Activated naive CD4-positive, alpha-beta T cell treated with anti-CD3 and anti-CD28 coated beads, Interleukin-2, amount 10 ng/mL, durations not matched to agents 7 days and 5 days (primary cell): ENCODE data around the gene LHX5.
A peak's percentile ranks its signal among the peaks of the same experiment; 100 is the strongest.

Source experiments
- CTCF ChIA-PET: fragments of 350-600 bp; sonication (Branson Sonifier 250); formaldehyde crosslinking; loops from one replicate; lab custom pipeline; 2021; ENCODE audit warnings: antibody characterized with exemption; lab: Charles Lee
- DNase-seq: peaks from one replicate; pipeline ENCODE4 v3.0.0-alpha.2; 2020
- H3K27ac Mint-ChIP-seq: one replicate; pipeline ENCODE4 v1.8.0; 2021; ENCODE audit warnings: mild to moderate bottlenecking, moderate library complexity, mixed read lengths
- H3K27me3 Mint-ChIP-seq: one replicate; pipeline ENCODE4 v1.8.0; 2021; ENCODE audit warnings: mild to moderate bottlenecking, mixed read lengths
- H3K36me3 Mint-ChIP-seq: one replicate; pipeline ENCODE4 v1.8.0; 2021; ENCODE audit warnings: mixed read lengths
- H3K4me1 Mint-ChIP-seq: one replicate; pipeline ENCODE4 v1.8.0; 2021; ENCODE audit warnings: mixed read lengths
- H3K4me3 Mint-ChIP-seq: one replicate; pipeline ENCODE4 v1.8.0; 2021; ENCODE audit warnings: mild to moderate bottlenecking, moderate library complexity, mixed read lengths
- H3K9me3 Mint-ChIP-seq: one replicate; pipeline ENCODE4 v1.8.0; 2021; ENCODE audit warnings: mixed read lengths

LHX5 gene

DNA sequence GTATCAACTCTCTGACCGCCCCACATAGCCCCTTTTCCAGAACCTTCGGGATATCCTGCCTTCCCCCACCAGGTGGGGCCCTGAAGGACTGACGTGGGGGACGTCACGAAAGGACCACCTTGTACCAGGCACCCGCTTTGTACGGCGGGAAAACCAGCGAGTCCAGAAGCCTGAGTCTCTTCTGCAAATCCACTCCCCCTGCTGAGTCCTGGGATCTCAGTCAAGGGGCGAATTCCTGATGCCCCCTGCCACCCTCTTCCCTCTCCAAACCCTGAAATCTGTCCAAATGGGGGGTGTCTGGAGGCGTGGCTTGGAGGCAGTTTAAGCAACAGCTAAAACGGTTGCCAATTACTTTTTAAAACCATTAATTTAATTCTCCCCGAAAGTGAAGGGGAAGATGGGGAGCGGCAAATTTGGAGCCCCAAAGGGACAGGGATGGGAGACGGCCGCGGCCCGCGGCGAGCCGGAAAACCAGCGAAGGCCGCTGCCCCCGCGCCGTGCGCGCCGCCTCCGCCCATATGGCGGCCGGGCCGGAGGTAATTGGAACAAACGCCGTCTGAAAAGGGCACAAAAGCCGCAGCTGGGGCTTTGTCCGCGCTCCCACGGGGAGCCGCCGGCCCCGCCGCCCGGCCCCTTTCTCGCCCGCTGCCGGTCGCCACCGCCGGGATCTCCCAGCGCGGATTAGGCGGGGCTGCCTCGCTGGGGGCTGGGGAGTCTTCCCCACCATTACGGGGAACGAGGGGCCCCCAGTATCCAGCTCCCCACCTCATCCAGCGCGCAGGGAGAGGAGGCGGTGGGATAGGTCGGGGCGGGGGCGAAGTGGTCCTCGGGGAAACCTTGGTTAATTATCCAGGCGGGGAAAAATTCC is 6.6 kb downstream of the LHX5 start:
- Mint-ChIP-seq H3K36me3 (peaks cover 3% of the 10 kb centered on the region), H3K27me3 (peaks cover 100% of the 10 kb centered on the region), H3K9me3 (no peaks in the 10 kb centered on the region), H3K4me1 (peaks cover 28% of the 10 kb centered on the region), H3K4me3 (no peak overlapping the region), H3K27ac (no peak overlapping the region)
- no peak for DNase-seq
- CTCF ChIA-PET: no interaction called here

DNA sequence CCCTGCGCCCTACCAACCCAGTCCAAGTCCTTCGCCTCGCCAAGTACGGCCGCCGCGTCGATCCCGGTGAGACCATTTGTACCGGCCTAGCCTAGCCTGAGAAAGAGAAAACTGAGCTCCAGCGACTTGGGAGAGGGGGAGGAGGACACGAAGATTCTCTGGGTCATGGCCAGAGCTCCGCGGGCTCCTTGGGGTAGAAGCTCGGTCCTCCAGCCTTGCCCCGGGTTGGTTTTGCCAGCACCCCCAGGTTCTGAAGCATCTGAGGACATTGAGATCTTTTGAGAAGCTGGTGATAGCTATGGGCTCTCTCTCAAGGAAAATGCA is 7.3 kb downstream of the LHX5 start:
- Mint-ChIP-seq H3K9me3 (no peaks in the 10 kb centered on the region), H3K4me1 (peaks cover 28% of the 10 kb centered on the region), H3K27ac (no peak overlapping the region), H3K4me3 (no peak overlapping the region), H3K27me3 (peaks cover 99% of the 10 kb centered on the region), H3K36me3 (peaks cover 3% of the 10 kb centered on the region)
- DNase-seq: no peak
- CTCF ChIA-PET: no interaction called here

DNA sequence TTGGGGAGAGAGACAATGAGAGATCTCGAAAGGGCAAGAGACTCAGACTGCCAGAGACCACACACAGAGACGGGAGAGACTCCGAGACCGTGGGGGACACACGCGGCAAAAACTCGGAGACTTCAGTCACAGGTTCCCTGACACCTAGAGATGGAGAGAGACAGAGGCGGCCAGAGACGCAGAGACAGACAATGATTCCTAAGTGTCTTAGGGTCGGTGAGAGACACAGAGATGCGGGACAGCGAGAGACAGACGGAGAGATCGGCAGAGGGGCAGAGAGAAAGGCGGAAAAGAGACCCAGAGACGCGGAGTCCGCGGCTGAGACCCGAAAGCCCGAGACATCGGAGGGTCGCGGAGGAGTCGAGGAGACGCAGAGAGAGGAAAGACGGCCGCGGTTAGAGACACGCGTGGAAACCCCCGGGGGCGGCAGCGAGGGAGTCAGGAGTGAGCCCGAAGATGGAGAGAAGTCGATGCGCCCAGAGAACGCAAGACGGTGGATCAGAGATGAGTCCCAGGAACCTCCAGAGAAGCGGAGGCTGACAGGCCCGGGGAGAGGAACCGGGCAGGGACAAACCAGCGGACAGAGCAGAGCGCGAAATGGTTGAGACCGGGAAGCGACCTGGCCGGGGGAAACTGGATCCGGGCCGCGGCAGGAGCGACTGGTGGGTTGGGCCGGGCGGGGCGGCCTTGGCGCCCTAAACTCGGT is 7.8 kb downstream of the LHX5 start:
- H3K4me3 Mint-ChIP-seq: peak overlapping the region; percentile 51
- H3K9me3 Mint-ChIP-seq: no peaks in the 10 kb centered on the region
- H3K4me1 Mint-ChIP-seq: peaks cover 28% of the 10 kb centered on the region
- DNase-seq: no peak
- peaks cover 98% of the 10 kb centered on the region for H3K27me3 Mint-ChIP-seq
- peaks cover 3% of the 10 kb centered on the region for H3K36me3 Mint-ChIP-seq
- H3K27ac Mint-ChIP-seq: peak overlapping the region; percentile 29
- CTCF ChIA-PET: no interaction called here

DNA sequence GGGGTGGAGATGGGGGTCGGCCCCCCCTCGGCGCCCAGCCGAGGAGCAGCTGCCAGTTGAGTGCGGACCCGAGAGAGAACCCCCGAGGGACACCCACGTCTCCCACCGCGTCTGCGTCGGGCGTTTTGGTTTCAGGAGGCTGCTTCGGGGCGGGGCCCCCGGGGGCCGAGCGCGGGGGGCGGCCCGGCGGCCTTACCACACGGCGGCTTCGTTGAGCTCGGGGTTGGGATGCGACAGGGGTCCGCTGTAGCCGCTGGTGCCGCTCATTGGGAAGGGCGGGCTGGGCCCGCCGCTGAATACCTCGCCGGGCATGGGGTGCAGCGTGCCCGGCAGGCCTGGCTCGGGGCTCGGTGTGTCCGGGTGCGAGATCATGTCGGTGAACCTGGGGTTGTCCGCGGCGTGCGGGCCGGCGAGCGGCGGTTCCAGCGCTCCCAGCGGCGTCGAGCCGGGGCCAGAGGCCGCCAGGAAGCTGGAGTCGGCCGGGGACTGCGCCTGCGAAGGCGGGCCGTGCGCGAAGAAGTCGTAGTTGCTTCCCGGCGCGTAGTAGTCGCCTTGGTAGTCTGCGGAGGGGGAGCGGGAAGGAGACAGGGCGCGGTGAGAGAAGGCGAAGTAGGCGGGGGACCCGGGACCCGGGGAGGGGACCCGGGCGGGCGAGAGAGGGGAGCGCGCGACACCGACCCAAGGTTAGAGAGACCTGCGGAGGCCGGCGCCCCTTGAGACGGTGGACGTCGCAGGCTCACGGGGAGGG is 8.5 kb downstream of the LHX5 start:
- H3K4me1 Mint-ChIP-seq: peaks cover 25% of the 10 kb centered on the region
- no peaks in the 10 kb centered on the region for H3K9me3 Mint-ChIP-seq
- peaks cover 98% of the 10 kb centered on the region for H3K27me3 Mint-ChIP-seq
- H3K36me3 Mint-ChIP-seq: peaks cover 3% of the 10 kb centered on the region
- CTCF ChIA-PET: no interaction called here
- H3K4me3 Mint-ChIP-seq: peak overlapping the region; percentile 51
- H3K27ac Mint-ChIP-seq: peak overlapping the region; percentile 29
- no peak for DNase-seq

DNA sequence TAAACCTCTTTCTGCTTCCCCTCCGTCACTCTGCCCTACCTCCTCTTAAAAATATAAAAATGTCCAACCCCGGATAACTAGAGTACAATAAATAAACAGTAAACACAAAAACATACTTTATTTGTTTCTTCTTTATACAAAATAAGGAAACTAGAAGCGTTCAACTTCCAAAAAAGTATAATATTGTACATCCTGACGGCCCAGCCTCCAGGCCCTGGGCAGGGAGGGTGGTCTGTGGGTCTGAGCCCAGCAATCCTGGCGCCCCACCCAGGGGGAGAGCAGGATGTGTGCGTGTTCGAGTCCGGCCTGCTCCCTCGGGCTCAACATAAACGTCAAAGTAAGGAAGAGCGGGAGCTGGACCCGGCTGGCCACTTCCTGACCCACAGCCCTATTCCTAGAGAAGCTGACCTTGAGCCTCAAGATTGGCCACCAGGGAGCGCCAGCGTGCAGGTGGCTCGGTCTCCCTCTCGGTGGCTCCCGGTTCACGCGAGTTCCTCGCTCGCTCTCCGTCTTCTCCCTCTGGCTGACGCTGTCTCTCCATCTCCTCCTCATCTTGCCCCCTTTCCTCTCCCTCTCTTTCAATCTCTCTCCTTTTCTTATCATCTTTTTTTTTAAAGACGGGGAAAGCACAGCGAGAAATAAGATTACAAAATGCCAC is 9.4 kb downstream of the LHX5 start:
- H3K4me3 Mint-ChIP-seq: peak overlapping the region; percentile 43
- H3K36me3 Mint-ChIP-seq: peaks cover 3% of the 10 kb centered on the region
- CTCF ChIA-PET: interaction anchor here (0.6 to 1.6 kb wide), 6 partner anchors 12 to 450 kb away, joined by 3 to 7 read pairs (median 4); partner anchors contain the start of gene SDSL
- H3K4me1 Mint-ChIP-seq: peaks cover 24% of the 10 kb centered on the region
- peak overlapping the region; percentile 76 for H3K27ac Mint-ChIP-seq
- no peaks in the 10 kb centered on the region for H3K9me3 Mint-ChIP-seq
- peak; percentile 76 for DNase-seq
- H3K27me3 Mint-ChIP-seq: peaks cover 91% of the 10 kb centered on the region

DNA sequence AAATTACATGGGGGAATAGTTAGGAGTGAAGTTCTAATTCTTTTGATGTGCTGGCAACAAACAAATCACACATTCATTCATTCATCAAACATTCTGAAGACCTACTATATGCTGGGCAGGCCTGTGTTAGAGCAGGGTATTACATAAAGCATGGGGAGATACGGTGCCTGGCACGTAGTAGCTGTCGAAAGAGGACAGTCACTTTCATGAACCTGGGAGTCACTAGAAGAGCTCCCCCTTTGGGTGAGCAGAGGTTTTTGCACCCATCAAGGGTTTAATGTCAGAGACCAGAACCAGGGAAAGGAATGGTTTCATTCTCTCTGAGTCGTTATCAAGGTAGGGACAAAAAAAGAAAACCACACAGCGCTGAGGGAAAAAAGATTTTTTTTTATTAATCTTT is 10.0 kb downstream of the LHX5 start:
- CTCF ChIA-PET: interaction anchor here (0.6 to 1.6 kb wide), 6 partner anchors 12 to 450 kb away, joined by 3 to 7 read pairs (median 4); partner anchors contain the start of gene SDSL
- no peak overlapping the region for H3K27ac Mint-ChIP-seq
- peaks cover 20% of the 10 kb centered on the region for H3K4me1 Mint-ChIP-seq
- no peak overlapping the region for H3K4me3 Mint-ChIP-seq
- H3K27me3 Mint-ChIP-seq: peaks cover 89% of the 10 kb centered on the region
- peaks cover 3% of the 10 kb centered on the region for H3K36me3 Mint-ChIP-seq
- no peak for DNase-seq
- H3K9me3 Mint-ChIP-seq: no peaks in the 10 kb centered on the region

DNA sequence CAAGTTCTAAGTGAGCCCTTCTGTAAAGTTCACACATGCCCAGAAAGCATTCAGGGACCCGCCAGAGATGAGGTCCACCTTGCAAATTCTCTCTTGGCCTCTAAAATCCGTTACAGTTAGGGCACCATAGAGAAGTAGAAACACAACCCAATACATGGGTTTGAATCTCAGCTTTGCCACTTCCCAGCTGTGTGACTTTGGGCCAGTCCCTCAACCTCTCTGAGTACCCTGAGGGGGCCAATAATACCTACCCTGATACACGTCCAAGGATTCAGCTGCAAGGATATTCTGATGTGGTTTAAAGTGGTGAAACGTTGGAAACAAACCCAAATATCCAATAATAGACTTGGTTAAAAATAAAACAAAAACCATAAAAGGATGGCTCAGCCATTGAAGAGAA is 11.7 kb downstream of the LHX5 start:
- CTCF ChIA-PET: interaction anchor here (1.5 kb wide), 1 partner anchor 14 kb away, joined by 3 read pairs; no protein-coding TSS in a partner anchor
- no peak for DNase-seq
- Mint-ChIP-seq H3K27me3 (peaks cover 78% of the 10 kb centered on the region), H3K9me3 (no peaks in the 10 kb centered on the region), H3K4me3 (no peak overlapping the region), H3K27ac (no peak overlapping the region), H3K4me1 (peaks cover 19% of the 10 kb centered on the region), H3K36me3 (peaks cover 3% of the 10 kb centered on the region)

DNA sequence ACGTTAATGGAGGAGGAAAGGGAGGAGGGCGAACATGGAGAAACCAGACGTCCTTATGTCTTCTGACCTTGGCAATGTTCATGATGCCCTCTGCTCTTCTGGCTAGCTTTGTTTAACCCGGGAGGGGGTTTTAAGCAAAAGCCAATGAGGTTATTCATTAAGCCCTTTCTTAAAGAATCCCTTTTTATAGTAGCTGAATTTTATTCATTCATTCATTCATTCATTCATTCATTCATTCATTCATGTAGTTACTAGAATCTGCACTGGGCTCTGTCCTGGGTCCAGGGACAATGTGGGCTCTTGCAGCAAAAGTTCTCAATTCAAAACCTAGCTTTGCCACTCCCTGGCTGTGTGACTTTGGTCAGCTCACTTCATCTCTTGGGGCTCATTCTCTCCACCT is 14.0 kb downstream of the LHX5 start:
- CTCF ChIA-PET: no interaction called here
- H3K4me1 Mint-ChIP-seq: peaks cover 8% of the 10 kb centered on the region
- no peaks in the 10 kb centered on the region for H3K9me3 Mint-ChIP-seq
- peaks cover 63% of the 10 kb centered on the region for H3K27me3 Mint-ChIP-seq
- no peak overlapping the region for H3K27ac Mint-ChIP-seq
- H3K4me3 Mint-ChIP-seq: no peak overlapping the region
- no peak for DNase-seq
- H3K36me3 Mint-ChIP-seq: no peaks in the 10 kb centered on the region

DNA sequence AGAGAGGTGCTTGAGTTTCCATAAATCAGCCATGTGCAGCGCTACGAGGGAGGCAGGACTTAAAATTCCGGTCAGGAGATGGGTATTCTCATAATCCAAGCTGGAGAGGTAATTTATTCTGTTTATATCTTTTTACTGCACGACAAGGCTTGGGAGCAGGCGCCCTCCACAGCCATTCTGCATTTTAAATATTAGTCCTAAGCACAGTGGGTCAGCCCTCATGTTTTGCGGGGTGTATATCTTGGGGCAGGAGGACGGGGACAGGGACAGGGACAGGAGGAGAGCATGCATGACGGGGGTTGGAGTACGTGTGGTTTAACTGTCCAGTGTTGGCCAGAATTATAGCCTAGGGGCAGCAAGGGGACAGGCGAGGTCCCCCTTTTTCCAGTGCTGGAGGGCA is 14.5 kb downstream of the LHX5 start:
- no peak for DNase-seq
- Mint-ChIP-seq H3K4me3 (no peak overlapping the region), H3K27me3 (peaks cover 62% of the 10 kb centered on the region), H3K9me3 (no peaks in the 10 kb centered on the region), H3K4me1 (peaks cover 3% of the 10 kb centered on the region), H3K36me3 (no peaks in the 10 kb centered on the region), H3K27ac (no peak overlapping the region)
- CTCF ChIA-PET: no interaction called here

DNA sequence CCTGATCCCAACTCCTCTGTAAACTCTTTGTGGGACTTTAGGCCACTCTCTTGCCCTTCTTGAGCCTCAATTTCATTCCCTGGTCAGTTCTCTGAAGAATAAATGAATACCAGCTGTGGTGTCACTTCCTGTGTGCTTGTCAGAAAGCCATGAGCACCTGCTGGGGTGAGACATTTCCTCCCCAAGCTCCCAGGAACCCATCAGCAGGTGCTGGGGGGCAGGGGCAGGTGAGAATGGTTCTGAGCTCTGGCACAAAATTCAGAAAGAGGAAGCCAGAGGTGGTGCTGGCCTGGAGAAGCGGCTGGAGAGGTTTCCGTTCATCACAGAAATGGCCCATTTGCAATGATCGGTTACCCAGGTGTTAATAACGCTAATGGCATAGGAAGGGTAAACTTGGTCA is 14.9 kb downstream of the LHX5 start:
- no peak for DNase-seq
- no peaks in the 10 kb centered on the region for H3K9me3 Mint-ChIP-seq
- no peak overlapping the region for H3K27ac Mint-ChIP-seq
- peaks cover 2% of the 10 kb centered on the region for H3K4me1 Mint-ChIP-seq
- no peaks in the 10 kb centered on the region for H3K36me3 Mint-ChIP-seq
- H3K27me3 Mint-ChIP-seq: peaks cover 58% of the 10 kb centered on the region
- H3K4me3 Mint-ChIP-seq: no peak overlapping the region
- CTCF ChIA-PET: interaction anchor here (0.7 kb wide), 1 partner anchor 66 kb away, joined by 4 read pairs; no protein-coding TSS in a partner anchor

DNA sequence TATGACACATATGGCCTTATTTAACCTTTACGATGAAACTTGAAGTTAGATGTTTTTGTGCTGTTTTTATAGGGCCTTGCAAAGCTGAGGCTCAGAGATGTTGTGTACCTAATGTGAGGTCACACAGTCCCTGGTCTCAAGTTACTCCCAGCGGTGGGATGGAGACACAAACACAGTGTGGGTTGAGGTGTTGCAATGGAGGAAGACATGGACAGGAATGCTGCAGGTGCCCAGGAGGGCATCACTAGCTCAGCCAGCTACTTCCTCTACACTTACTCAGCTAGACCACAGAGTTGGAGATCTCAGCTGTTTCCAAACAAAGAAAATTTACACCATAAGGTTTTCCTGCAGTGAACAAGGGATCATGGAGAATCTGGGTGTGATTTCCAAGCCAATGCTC is 15.5 kb downstream of the LHX5 start:
- CTCF ChIA-PET: interaction anchor here (0.7 kb wide), 1 partner anchor 67 kb away, joined by 4 read pairs; no protein-coding TSS in a partner anchor
- no peak overlapping the region for H3K4me3 Mint-ChIP-seq
- no peaks in the 10 kb centered on the region for H3K4me1 Mint-ChIP-seq
- no peak for DNase-seq
- H3K27me3 Mint-ChIP-seq: peaks cover 52% of the 10 kb centered on the region
- no peak overlapping the region for H3K27ac Mint-ChIP-seq
- H3K9me3 Mint-ChIP-seq: no peaks in the 10 kb centered on the region
- no peaks in the 10 kb centered on the region for H3K36me3 Mint-ChIP-seq

DNA sequence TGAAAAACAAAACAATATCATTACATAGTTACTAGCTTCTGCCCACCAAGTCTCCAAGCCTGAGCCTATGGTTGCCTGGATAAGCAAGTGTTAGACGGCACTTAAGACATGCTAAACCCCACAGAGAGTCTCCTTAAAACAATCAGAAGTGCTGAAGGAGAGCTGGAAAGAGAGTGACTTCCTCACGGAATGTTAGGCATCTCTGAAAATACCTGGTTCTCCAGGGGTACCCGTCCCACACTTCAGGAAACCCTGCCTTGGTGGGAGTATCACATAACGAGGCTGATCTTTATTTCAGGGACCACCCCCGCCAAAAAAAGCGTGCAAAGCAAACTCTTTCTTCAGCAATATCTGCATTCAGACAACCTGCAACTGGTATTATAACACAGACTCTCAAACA is 18.3 kb downstream of the LHX5 start:
- Mint-ChIP-seq H3K4me3 (no peak overlapping the region), H3K9me3 (no peaks in the 10 kb centered on the region), H3K36me3 (no peaks in the 10 kb centered on the region), H3K4me1 (no peaks in the 10 kb centered on the region), H3K27ac (no peak overlapping the region), H3K27me3 (peaks cover 31% of the 10 kb centered on the region)
- CTCF ChIA-PET: no interaction called here
- no peak for DNase-seq

DNA sequence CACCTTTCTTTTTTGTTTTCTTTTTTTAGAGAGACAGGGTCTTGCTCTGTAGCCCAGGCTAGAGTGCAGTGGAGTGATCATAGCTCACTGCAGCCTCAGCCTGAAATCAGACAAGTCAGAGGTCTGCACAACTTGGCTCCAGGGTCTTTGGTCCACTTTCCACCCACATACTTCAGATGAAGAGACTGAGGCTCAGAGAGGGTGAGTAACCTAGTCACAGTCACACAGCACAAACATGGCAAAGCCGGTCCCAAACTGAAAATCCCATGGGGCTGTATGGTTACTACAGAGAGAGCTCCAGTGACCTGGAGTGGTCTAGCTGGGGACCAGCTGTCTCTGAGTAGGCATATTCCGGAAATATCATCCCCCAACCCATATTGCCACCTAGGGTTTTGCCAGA is 19.2 kb downstream of the LHX5 start:
- Mint-ChIP-seq H3K9me3 (no peaks in the 10 kb centered on the region), H3K4me1 (no peaks in the 10 kb centered on the region), H3K27ac (no peak overlapping the region), H3K27me3 (peaks cover 36% of the 10 kb centered on the region), H3K4me3 (no peak overlapping the region), H3K36me3 (no peaks in the 10 kb centered on the region)
- DNase-seq: no peak
- CTCF ChIA-PET: no interaction called here

DNA sequence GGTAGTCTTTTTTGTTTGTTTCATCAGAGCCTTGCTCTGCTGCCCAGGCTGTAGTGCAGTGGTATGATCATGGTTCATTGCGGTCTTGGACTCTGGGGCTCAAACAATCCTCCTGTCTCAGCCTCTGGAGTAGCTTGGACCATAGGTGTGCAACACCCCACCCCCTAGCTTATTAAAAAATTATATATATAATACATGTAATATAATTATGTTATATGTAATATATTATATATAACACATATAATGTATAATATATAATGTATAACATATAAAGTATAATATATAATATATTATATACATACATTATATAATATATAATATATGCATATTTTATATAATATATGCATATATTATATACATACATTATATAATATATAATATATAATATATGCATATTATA is 21.8 kb downstream of the LHX5 start:
- Mint-ChIP-seq H3K27me3 (peaks cover 33% of the 10 kb centered on the region), H3K4me3 (no peak overlapping the region), H3K36me3 (no peaks in the 10 kb centered on the region), H3K9me3 (no peaks in the 10 kb centered on the region), H3K4me1 (no peaks in the 10 kb centered on the region), H3K27ac (no peak overlapping the region)
- DNase-seq: no peak
- CTCF ChIA-PET: no interaction called here
